ENCODE measurements around the gene PLEK. TPM values are rescaled to one million over a fixed set of nuclear protein-coding genes. Genes with fewer than 3 reads are reported as not detected.

The PLEK gene
- total and polyA plus RNA-seq, 7 donors: 5.8 to 16.8 (median 12.6) TPM

DNA sequence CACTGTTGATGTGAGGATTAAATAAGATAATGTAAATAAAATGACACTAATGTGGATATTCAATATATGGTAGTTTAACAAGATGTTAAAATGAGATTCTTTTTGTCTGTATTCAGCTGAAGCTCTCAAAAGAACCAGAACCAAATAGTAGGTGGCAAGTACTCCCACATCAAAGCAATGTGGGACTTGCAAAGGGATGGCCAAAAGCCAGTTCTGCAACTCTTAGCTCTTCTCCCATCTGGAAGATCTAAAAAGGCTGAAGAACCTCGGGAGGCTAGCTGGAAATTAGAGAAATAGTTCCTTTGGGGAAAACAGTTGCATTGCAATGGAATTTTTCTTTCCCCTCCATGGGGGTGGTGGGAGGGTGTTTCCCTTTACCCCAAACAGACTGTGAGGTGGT lies 53.3 kb downstream of the PLEK start:
- WGBS, 2 donors: 50 to 55% methylated on average over 1 of the region's 1 CpG
- no peak for DNase-seq
- no peaks in the 10 kb centered on the region for H3K9me3 ChIP-seq
- H3K27ac ChIP-seq: no peak overlapping the region
- no peaks in the 10 kb centered on the region for H3K27me3 ChIP-seq
- H3K36me3 ChIP-seq: no peaks in the 10 kb centered on the region
- H3K4me1 ChIP-seq: no peaks in the 10 kb centered on the region
- H3K4me3 ChIP-seq: no peak overlapping the region
- intact Hi-C loops (cut with DNase I): no loop called here
- TF ChIP-seq CTCF (IDR thresholded peaks at IDR 0.05) (no peak), EP300 (IDR thresholded peaks at IDR 0.05) (no peak), POLR2AphosphoS5 (IDR thresholded peaks at IDR 0.05) (no peak), POLR2A (IDR thresholded peaks at IDR 0.05) (no peak)

DNA sequence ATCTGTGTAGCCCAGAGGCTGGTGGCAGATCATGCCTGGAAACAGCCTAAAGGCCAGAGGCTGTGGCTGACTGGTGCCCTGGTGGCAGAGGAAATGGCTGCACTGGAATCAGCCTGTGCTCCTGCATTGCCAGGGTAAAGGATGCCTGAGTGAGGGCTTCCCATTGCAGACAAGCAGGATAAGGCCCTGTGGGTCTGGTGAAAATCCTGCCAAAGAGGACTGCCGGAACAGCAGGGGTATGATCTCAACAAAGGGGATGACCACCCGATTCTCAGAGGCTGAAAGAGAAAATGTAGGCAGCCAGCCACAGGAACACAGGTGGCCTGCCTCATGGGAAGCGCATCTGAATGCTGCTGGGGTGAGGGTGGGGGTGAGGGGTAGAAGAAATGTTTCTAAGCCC lies 53.8 kb downstream of the PLEK start:
- WGBS, 2 donors: 78 to 91% methylated on average over 3 of the region's 3 CpGs
- Histone ChIP-seq H3K4me1 (no peaks in the 10 kb centered on the region), H3K9me3 (no peaks in the 10 kb centered on the region), H3K27me3 (no peaks in the 10 kb centered on the region), H3K4me3 (no peak overlapping the region), H3K27ac (no peak overlapping the region), H3K36me3 (no peaks in the 10 kb centered on the region)
- no peak for DNase-seq
- intact Hi-C loops (cut with DNase I): no loop called here
- TF ChIP-seq EP300 (IDR thresholded peaks at IDR 0.05) (no peak), CTCF (IDR thresholded peaks at IDR 0.05) (no peak), POLR2A (IDR thresholded peaks at IDR 0.05) (no peak), POLR2AphosphoS5 (IDR thresholded peaks at IDR 0.05) (no peak)

DNA sequence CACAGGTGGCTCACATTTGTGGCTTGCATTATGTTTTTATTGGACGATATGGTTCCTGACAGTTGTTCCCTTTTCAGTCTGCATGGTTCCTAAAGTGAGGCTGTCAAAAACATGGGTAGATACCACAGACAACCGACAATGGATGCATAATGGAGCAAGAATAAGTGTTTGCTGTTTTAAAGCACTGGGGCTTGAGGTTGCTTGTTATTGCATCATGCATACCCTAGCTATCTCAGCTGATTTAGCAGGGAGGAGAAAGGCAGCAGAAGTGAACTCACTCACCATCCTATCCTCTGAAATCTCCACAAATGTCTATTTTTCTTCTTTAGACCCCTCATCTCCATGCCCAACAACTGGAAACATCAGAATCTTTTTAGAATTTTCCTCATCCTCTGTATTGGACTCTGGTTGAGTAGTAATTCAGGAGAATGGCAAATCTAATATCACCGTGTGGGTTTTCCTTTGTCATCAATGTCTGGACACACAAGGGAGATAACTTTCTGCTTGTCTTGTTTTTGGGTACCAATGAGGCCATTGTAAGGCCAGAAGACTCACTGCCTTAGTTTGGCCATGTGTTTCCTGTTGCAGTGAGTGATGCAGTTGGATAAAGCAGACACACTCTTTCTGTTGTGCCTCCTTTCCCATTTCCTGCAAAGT lies 55.3 kb downstream of the PLEK start:
- TF ChIP-seq EP300 (IDR thresholded peaks at IDR 0.05): no peak
- no peak for TF ChIP-seq CTCF (IDR thresholded peaks at IDR 0.05)
- TF ChIP-seq POLR2A (IDR thresholded peaks at IDR 0.05): no peak
- no peak for TF ChIP-seq POLR2AphosphoS5 (IDR thresholded peaks at IDR 0.05)
- Histone ChIP-seq H3K9me3 (no peaks in the 10 kb centered on the region), H3K27me3 (no peaks in the 10 kb centered on the region), H3K27ac (no peak overlapping the region), H3K4me1 (no peaks in the 10 kb centered on the region), H3K36me3 (no peaks in the 10 kb centered on the region), H3K4me3 (no peak overlapping the region)
- 67 to 72% methylated on average over 3 of the region's 3 CpGs for WGBS, 2 donors
- no peak for DNase-seq
- intact Hi-C loops (cut with DNase I): no loop called here

GRCh38 chr2:68423966-68424650 lies 59.0 kb downstream of the PLEK start:
- no peak for DNase-seq
- Histone ChIP-seq H3K27me3 (no peaks in the 10 kb centered on the region), H3K4me1 (peaks cover 0 to 25% (median 17%) of the 10 kb centered on the region in 4 donors), H3K27ac (no peak overlapping the region), H3K36me3 (no peaks in the 10 kb centered on the region), H3K9me3 (no peaks in the 10 kb centered on the region), H3K4me3 (no peak overlapping the region)
- 30 to 63% methylated on average over 2 of the region's 2 CpGs for WGBS, 2 donors
- intact Hi-C loops (cut with DNase I): no loop called here
- TF ChIP-seq POLR2AphosphoS5 (IDR thresholded peaks at IDR 0.05) (no peak), EP300 (IDR thresholded peaks at IDR 0.05) (no peak), CTCF (IDR thresholded peaks at IDR 0.05) (no peak), POLR2A (IDR thresholded peaks at IDR 0.05) (no peak)

Measured in sigmoid colon (tissue), 7 donors.